Endothelial cell of umbilical vein (primary cell): ENCODE data around the gene RGS19. TPM values are rescaled to one million over a fixed set of nuclear protein-coding genes. Genes with fewer than 3 reads are reported as not detected.

ENCODE experiments used
- BruUV-seq: library from RNA; stranded (reverse); fragments of 400-500 nt; replicated peaks from 2 replicates; lab custom pipeline; 2021; lab: Mats Ljungman, UMichigan
- CTCF ChIA-PET: fragments of 300-600, 350-600 bp; sonication (Branson Sonifier 250); formaldehyde crosslinking; loops from one replicate; lab custom pipeline; 2021; ENCODE audit warnings: antibody characterized with exemption, inconsistent platforms; lab: Charles Lee
- POLR2A ChIA-PET: fragments of 300-600, 350-600 bp; sonication (Branson Sonifier 250); formaldehyde crosslinking; loops from one replicate; lab custom pipeline; 2021; ENCODE audit warnings: antibody characterized with exemption, inconsistent platforms; lab: Charles Lee
- DNase-seq: peaks from one replicate; pipeline ENCODE4 v3.0.0-alpha.2; 2011; ENCODE audit warnings: low read depth, low spot score
- FAIRE-seq: peaks from 2 replicates; lab custom pipeline; 2011; peaks lifted over from hg19 to GRCh38; lab: Jason Lieb, UNC
- H2AFZ ChIP-seq: 2 replicates; pipeline ENCODE4 v1.6.0; 2012; ENCODE audit warnings: low read depth, low read length, control low read depth, inconsistent platforms
- H3K27ac ChIP-seq: 2 replicates; pipeline ENCODE4 v1.5.1; 2011; ENCODE audit warnings: low read depth, mild to moderate bottlenecking, control low read depth, low read length, moderate library complexity; ENCODE audit not compliant: insufficient read depth
- H3K27me3 ChIP-seq, 2 experiments: 2 replicates each; pipeline versions ENCODE4 v1.6.0 to v1.6.1; 2011; ENCODE audit warnings: low read length in 2 of 2, mixed read lengths in 1 of 2; ENCODE audit not compliant: control insufficient read depth in 2 of 2, insufficient read depth in 2 of 2
- H3K36me3 ChIP-seq, 2 experiments: 2 replicates in 1 of 2; 3 replicates in 1 of 2; pipeline ENCODE4 v1.5.1; 2011; ENCODE audit warnings: low read length in 2 of 2, mild to moderate bottlenecking in 1 of 2, moderate library complexity in 1 of 2; ENCODE audit not compliant: control insufficient read depth in 2 of 2, insufficient read depth in 2 of 2; ENCODE audit errors: extremely low read depth in 1 of 2
- H3K4me1 ChIP-seq: 3 replicates; pipeline ENCODE4 v1.5.1; 2011; ENCODE audit warnings: mild to moderate bottlenecking, low read length; ENCODE audit not compliant: control insufficient read depth, insufficient read depth; ENCODE audit errors: extremely low read depth
- H3K4me2 ChIP-seq: 2 replicates; pipeline ENCODE4 v1.6.1; 2011; ENCODE audit warnings: low read length, control low read depth, mixed read lengths; ENCODE audit not compliant: insufficient read depth
- H3K4me3 ChIP-seq, 3 experiments: fragments of 200-600 bp in 1 of 3; sonication (generic), shearing (Covaris generic) in 1 of 3; replicated peaks in 1 of 3; 2 replicates each; pipeline ENCODE4 v1.5.1; 2011 to 2016; ENCODE audit warnings: control low read depth in 3 of 3, low read length in 3 of 3, mild to moderate bottlenecking in 2 of 3, inconsistent platforms in 1 of 3, low read depth in 1 of 3, moderate library complexity in 1 of 3; ENCODE audit not compliant: insufficient read depth in 1 of 3
- H3K79me2 ChIP-seq: 2 replicates; pipeline ENCODE4 v1.6.0; 2012; ENCODE audit warnings: low read length, inconsistent platforms; ENCODE audit not compliant: control insufficient read depth, insufficient read depth
- H3K9ac ChIP-seq: replicated peaks from 2 replicates; pipeline ENCODE3; 2011; ENCODE audit warnings: low read length, control low read depth; ENCODE audit not compliant: insufficient read depth; ENCODE audit errors: extremely low read depth
- H3K9me1 ChIP-seq: replicated peaks from 3 replicates; pipeline ENCODE4 v1.6.0; 2011; ENCODE audit warnings: mild to moderate bottlenecking, low read length; ENCODE audit not compliant: control insufficient read depth, insufficient read depth; ENCODE audit errors: extremely low read depth
- H3K9me3 ChIP-seq: replicated peaks from 2 replicates; pipeline ENCODE4 v1.5.1; 2012; ENCODE audit warnings: low read length, inconsistent platforms; ENCODE audit not compliant: control insufficient read depth, insufficient read depth
- H4K20me1 ChIP-seq: replicated peaks from 2 replicates; pipeline ENCODE3; 2011; ENCODE audit warnings: mild to moderate bottlenecking, low read length; ENCODE audit not compliant: control insufficient read depth, insufficient read depth; ENCODE audit errors: extremely low read depth
- CTCF ChIP-seq, 2 donors: IDR thresholded peaks; 1 replicate in 1 of 2; 2 replicates in 1 of 2; pipeline ENCODE4 v1.5.1; 2011; ENCODE audit warnings: low read length in 2 of 2, mild to moderate bottlenecking in 2 of 2, moderate library complexity in 2 of 2, control low read depth in 1 of 2, inconsistent platforms in 1 of 2, low read depth in 1 of 2; ENCODE audit not compliant: insufficient read depth in 1 of 2; ENCODE audit errors: extremely low read depth in 1 of 2
- EZH2 ChIP-seq: IDR thresholded peaks from 2 replicates; pipeline ENCODE4 v1.6.1; 2012; ENCODE audit warnings: borderline replicate concordance, low read depth, mild to moderate bottlenecking, moderate library complexity, low read length, inconsistent platforms; ENCODE audit not compliant: severe bottlenecking
- FOS ChIP-seq: IDR thresholded peaks from 2 replicates; pipeline ENCODE4 v1.6.1; 2011; ENCODE audit warnings: mild to moderate bottlenecking, low read length, moderate library complexity, borderline replicate concordance; ENCODE audit not compliant: insufficient read depth
- GATA2 ChIP-seq: IDR thresholded peaks from 2 replicates; pipeline ENCODE4 v1.7.0; 2011; ENCODE audit warnings: low read depth, mild to moderate bottlenecking, moderate library complexity, mixed read lengths, low read length; ENCODE audit not compliant: insufficient read length, insufficient read depth
- JUN ChIP-seq: IDR thresholded peaks from 2 replicates; pipeline ENCODE4 v1.6.1; 2011; ENCODE audit warnings: borderline replicate concordance, low read depth; ENCODE audit not compliant: insufficient read length, insufficient read depth
- MAX ChIP-seq: IDR thresholded peaks from 2 replicates; pipeline ENCODE4 v1.6.1; 2011; ENCODE audit not compliant: insufficient read depth, insufficient read length
- MYC ChIP-seq: IDR thresholded peaks from one replicate; pipeline ENCODE4 v1.6.1; 2011; ENCODE audit warnings: mild to moderate bottlenecking, low read depth, low read length
- POLR2A ChIP-seq: IDR thresholded peaks from 2 replicates; pipeline ENCODE4 v1.6.1; 2012; ENCODE audit warnings: low read depth, mild to moderate bottlenecking, control low read depth, low read length
- POLR2AphosphoS5 ChIP-seq: IDR thresholded peaks from 2 replicates; pipeline ENCODE4 v1.6.1; 2012; ENCODE audit warnings: low read depth, mild to moderate bottlenecking, control low read depth, low read length, moderate library complexity; ENCODE audit not compliant: insufficient read depth
- dilution Hi-C: fragments of 300-500 bp; cut with MboI; formaldehyde crosslinking; loops from one replicate; pipeline ENCODE4 v1.15.0; 2019; ENCODE audit warnings: low sequenced_read_pairs; ENCODE audit not compliant: extremely low pct_ligation_motif_present
- intact Hi-C: fragments of 100-400 bp; cut with micrococcal nuclease; formaldehyde crosslinking; loops from one replicate; pipeline ENCODE4 v1.10.0; 2022
- polyA plus RNA-seq, 4 experiments: library from polyadenylated mRNA; depleted of rRNA in 3 of 4; stranded (reverse) in 3 of 4; unstranded in 1 of 4; fragments of >200 nt; gene quantifications; 2 replicates each; pipeline versions ENCODE4 v1.2.1 to v1.2.3, GENCODE V29; 2011 to 2012; ENCODE audit warnings: missing spikeins in 1 of 4
- total RNA-seq: library from RNA; stranded (reverse); gene quantifications from 2 replicates; pipeline ENCODE4 v1.2.3, GENCODE V29; 2021

Gene RGS19
- total and polyA plus RNA-seq, 2 donors (not counting 3 experiments of a cell fraction or from before 2014, with no cell fraction given), result 27.8 to 33.7 TPM

GRCh38 chr20:64062596-64063388 lies 16.5 kb downstream of the RGS19 start, which contains the start of gene TCEA2:
TCEA2 (plus strand) TSS chr20:64063198; CDS start chr20:64063313, 115 bp downstream.
- H2AFZ ChIP-seq, result peak within 1 kb of the TSS; percentile 76
- H3K79me2 ChIP-seq, result peaks cover 6% of the 10 kb centered on the region
- TF ChIP-seq POLR2AphosphoS5, result peak; percentile 90
- no peak for TF ChIP-seq MYC
- no peak for TF ChIP-seq JUN
- peak; percentile 64 for TF ChIP-seq MAX
- no peak for TF ChIP-seq CTCF (IDR thresholded peaks at IDR 0.05; ENCODE audit: extremely low read depth in 1 of 2, insufficient read depth in 1 of 2, low read depth in 1 of 2, low read length in 2 of 2)
- peak; percentile 87 for TF ChIP-seq POLR2A
- no peak for TF ChIP-seq GATA2
- TF ChIP-seq FOS, result no peak
- TF ChIP-seq EZH2, result no peak
- H3K36me3 ChIP-seq, result no peaks in the 10 kb centered on the region
- POLR2A ChIA-PET, result interaction anchor here (0.8 to 1.4 kb wide), 5 partner anchors 9 to 198 kb away, joined by 3 to 11 read pairs (median 3); partner anchors contain the start of gene TPD52L2
- H3K4me2 ChIP-seq, result peak within 1 kb of the TSS; percentile 76
- peak within 1 kb of the TSS; percentile 72 to 91 (median 84) for H3K4me3 ChIP-seq
- H3K27me3 ChIP-seq, result no peaks in the 10 kb centered on the region
- H3K9ac ChIP-seq, result peak within 1 kb of the TSS; percentile 86
- DNase-seq, result peak; percentile 93
- no peaks in the 10 kb centered on the region for H4K20me1 ChIP-seq
- intact Hi-C loops (loop anchor here (1.0 to 10.0 kb wide), 2 partner anchors 62 to 81 kb away; partner anchors contain the start of gene PRPF6), dilution Hi-C loops (no loop called here)
- FAIRE-seq, result peak; percentile 93
- TSS peak; percentile 96 for BruUV-seq
- H3K4me1 ChIP-seq, result peaks cover 18% of the 10 kb centered on the region
- H3K27ac ChIP-seq, result peak within 1 kb of the TSS; percentile 63
- no peaks in the 10 kb centered on the region for H3K9me1 ChIP-seq
- H3K9me3 ChIP-seq, result no peaks in the 10 kb centered on the region
- CTCF ChIA-PET, result interaction anchor here (1.0 to 15.2 kb wide), 7 partner anchors 9 to 89 kb away, joined by 3 to 412 read pairs (median 6); partner anchors contain the start of genes C20orf204, PRPF6 and SAMD10
